GM13977 (cell line): ENCODE measurements around the gene TMPRSS5.

ENCODE experiments used
- DNase-seq: peaks from one replicate; pipeline ENCODE4 v3.0.0; 2012; ENCODE audit warnings: low spot score
- in situ Hi-C: fragments of 300-500 bp; cut with MboI; formaldehyde crosslinking; loops from one replicate; pipeline ENCODE4 v1.12.0; 2022; ENCODE audit warnings: low sequenced_read_pairs, low pct_unique_long_range_greater_than_20kb, mixed read lengths, inconsistent platforms; ENCODE audit not compliant: unreplicated experiment
- TF ChIP-seq, protein P1 (sequence below): IDR thresholded peaks from 2 replicates; pipeline ENCODE4 v1.5.1; 2012; ENCODE audit warnings: mild to moderate bottlenecking, control low read depth; ENCODE audit not compliant: insufficient read depth; ENCODE audit errors: extremely low read depth, missing control alignments

The TMPRSS5 gene

DNA sequence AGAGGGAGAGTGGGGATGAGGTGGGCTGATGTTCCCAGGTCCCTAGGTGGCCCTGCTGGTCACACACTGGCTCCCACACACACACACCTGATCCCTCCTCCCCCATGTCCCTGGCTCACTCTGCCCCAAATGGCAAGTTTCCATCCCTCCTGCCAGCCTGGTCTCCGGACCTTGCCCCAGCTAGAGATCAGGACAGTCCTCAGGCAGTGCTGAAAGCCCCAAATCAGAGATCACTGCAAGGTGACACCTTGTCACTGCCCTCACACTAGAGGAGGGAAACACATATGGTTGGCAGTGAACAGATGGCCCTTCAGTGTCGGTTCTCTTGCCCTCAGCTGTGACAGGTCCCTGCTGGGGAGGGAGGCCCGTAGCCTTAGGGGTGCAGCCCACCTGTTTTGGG, 7.6 kb downstream of the TMPRSS5 start:
- TF ChIP-seq, protein P1, sequence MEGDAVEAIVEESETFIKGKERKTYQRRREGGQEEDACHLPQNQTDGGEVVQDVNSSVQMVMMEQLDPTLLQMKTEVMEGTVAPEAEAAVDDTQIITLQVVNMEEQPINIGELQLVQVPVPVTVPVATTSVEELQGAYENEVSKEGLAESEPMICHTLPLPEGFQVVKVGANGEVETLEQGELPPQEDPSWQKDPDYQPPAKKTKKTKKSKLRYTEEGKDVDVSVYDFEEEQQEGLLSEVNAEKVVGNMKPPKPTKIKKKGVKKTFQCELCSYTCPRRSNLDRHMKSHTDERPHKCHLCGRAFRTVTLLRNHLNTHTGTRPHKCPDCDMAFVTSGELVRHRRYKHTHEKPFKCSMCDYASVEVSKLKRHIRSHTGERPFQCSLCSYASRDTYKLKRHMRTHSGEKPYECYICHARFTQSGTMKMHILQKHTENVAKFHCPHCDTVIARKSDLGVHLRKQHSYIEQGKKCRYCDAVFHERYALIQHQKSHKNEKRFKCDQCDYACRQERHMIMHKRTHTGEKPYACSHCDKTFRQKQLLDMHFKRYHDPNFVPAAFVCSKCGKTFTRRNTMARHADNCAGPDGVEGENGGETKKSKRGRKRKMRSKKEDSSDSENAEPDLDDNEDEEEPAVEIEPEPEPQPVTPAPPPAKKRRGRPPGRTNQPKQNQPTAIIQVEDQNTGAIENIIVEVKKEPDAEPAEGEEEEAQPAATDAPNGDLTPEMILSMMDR = no peak
- no peak for DNase-seq
- in situ Hi-C loops = no loop called here

DNA sequence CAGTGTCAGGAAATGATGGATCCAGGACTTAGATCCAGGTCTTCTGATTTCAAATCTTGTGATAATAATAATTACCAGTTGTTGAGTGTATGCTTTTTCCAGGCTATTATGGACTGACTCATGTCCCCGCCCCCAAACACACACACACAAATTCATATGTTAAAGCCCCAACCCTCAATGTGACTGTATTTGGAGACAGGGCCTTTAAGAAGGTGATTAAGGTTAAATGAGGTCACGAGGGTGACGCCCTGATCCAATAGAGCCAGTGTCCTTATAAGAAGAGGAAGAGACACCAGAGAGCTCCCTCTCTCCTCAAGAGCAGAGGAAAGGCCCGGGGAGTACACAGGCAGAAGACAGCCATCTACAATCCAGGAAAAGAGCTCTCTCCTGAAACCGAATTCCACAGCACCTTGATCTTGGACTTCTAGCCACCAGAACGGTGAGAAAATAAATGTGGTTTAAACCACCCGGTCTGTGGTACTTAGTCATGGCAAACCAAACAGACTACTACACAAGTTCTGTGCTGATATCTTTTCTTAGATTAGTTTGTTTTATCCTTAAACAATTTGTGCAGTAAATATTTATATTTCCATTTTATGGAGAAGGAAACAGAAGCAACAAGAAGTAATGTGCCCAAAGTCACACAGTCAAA, 8.2 kb downstream of the TMPRSS5 start:
- DNase-seq = no peak
- TF ChIP-seq, protein P1 = no peak
- in situ Hi-C loops = no loop called here

DNA sequence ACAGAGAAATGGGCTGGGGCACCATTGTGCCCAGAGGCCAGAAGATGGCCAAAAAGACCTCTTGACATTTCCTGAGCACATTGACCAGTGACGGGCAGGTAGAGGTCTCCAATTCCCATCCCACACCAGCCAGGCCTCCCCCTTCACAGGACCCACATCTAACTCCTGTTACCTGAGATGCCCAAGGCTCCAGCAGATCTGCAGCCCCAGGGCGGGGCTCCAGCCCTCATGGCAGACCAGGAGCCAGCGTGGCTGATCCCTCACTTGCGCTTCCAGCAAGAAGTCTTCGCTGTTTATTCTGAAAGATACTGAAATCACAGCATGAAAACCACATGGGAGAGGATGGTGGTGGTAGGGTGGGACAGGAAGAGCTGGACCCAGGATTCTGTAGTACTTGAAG, 9.0 kb downstream of the TMPRSS5 start:
- TF ChIP-seq, protein P1 = no peak
- in situ Hi-C loops = no loop called here
- DNase-seq = no peak

DNA sequence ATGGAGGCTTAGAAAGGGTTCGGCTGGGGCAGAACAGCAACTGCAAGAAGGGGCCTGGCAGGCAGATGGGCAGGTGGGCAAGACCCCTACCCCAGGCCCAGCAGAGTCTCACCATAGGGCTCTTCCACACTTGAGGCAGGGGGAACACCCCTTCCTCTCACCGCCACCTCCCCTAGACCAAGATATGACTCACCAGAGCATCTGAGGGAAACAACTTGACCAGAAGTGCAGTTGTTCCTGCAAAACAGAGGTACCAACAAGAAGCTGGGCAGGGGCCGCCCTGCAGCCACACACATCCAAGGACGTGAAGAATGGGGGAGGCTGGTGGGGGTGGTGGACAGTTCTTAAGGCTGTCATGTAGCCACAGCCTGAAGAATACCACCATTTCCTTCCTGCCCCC, 10.9 kb downstream of the TMPRSS5 start:
- in situ Hi-C loops = no loop called here
- TF ChIP-seq, protein P1 = no peak
- DNase-seq = no peak

DNA sequence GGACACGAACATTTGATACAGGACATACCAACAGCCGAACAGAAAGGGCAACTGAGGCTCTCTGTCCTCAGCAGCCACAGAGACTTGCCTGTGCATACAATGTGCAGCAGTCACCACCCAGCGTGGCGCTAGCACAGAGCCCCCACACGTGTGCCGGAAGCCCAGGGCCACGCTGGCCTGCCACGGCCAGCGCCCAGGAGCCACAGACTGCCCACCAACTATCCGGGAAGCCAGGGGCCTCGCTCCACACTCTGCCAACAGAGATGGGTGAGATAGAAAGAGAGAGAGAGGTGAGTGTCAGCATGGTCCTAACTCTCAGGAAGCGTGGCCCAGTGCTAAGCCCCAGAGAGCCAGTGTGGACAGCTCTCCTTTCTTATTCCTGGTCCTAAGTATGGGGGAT, 11.7 kb downstream of the TMPRSS5 start:
- in situ Hi-C loops = no loop called here
- DNase-seq = no peak
- TF ChIP-seq, protein P1 = no peak

DNA sequence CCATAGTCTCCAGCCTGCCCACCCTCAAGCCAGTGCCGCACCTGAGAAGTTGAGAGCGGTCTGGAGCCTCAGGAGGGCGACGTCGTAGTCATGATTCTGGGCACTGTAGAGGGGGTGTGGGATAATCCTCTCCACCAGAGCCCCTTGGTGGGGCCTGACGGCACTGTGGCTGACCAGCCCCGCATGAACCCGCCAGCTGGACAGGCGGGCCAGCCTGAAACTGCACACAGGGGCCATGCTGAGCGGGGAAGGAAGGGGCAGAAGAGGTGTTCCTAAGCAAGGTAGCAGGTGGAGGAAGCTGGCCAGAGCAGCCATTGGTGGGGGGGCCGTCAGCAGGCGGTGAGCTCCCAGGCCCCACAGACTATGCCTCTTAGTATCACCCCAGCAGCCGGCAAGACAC, 13.1 kb downstream of the TMPRSS5 start:
- in situ Hi-C loops = no loop called here
- TF ChIP-seq, protein P1 = no peak
- DNase-seq = no peak
